Measurements from ENCODE around the gene LTBP3.
A peak's percentile ranks its signal among the peaks of the same experiment; 100 is the strongest.

The LTBP3 gene

GRCh38 chr11:65526744-65527143 is 31.4 kb downstream of the LTBP3 start:
- Histone ChIP-seq H3K79me2 (ENCODE audit: control insufficient read depth, low read length) (peaks cover 21% of the 10 kb centered on the region), H3K4me3 (ENCODE audit: low read length) (no peak overlapping the region), H3F3A (ENCODE audit: control insufficient read depth, insufficient read depth) (0 out of 2 replicates have a peak, but pooled peaks cover 3% of the 10 kb centered on the region), H3K9me3 (ENCODE audit: control insufficient read depth, insufficient read depth, low read length) (no peaks in the 10 kb centered on the region), H3K4me1 (ENCODE audit: control insufficient read depth, low read length) (peaks cover 31% of the 10 kb centered on the region), H3K9me2 (replicated peaks; ENCODE audit: control insufficient read depth, low read length) (no peaks in the 10 kb centered on the region), H3K27me3 (ENCODE audit: control insufficient read depth, low read length) (no peaks in the 10 kb centered on the region), H3K27ac (ENCODE audit: low read depth, low read length) (no peak overlapping the region), H3K36me3 (ENCODE audit: control insufficient read depth, low read length) (peaks cover 46% of the 10 kb centered on the region), H4K20me1 (ENCODE audit: control insufficient read depth, insufficient read depth, low read depth, low read length) (peaks cover 9% of the 10 kb centered on the region; the same call in 1 of the 2 replicates), H3K4me2 (ENCODE audit: low read length) (no peak overlapping the region; the same call in 1 of the 2 replicates)
- TF ChIP-seq, protein P1, sequence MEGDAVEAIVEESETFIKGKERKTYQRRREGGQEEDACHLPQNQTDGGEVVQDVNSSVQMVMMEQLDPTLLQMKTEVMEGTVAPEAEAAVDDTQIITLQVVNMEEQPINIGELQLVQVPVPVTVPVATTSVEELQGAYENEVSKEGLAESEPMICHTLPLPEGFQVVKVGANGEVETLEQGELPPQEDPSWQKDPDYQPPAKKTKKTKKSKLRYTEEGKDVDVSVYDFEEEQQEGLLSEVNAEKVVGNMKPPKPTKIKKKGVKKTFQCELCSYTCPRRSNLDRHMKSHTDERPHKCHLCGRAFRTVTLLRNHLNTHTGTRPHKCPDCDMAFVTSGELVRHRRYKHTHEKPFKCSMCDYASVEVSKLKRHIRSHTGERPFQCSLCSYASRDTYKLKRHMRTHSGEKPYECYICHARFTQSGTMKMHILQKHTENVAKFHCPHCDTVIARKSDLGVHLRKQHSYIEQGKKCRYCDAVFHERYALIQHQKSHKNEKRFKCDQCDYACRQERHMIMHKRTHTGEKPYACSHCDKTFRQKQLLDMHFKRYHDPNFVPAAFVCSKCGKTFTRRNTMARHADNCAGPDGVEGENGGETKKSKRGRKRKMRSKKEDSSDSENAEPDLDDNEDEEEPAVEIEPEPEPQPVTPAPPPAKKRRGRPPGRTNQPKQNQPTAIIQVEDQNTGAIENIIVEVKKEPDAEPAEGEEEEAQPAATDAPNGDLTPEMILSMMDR (IDR thresholded peaks at IDR 0.05; ENCODE audit: low read depth, low read length, poor library complexity, severe bottlenecking): no peak
- no peak for TF ChIP-seq EZH2phosphoT487 (IDR thresholded peaks at IDR 0.05; ENCODE audit: borderline replicate concordance, low read length)

GRCh38 chr11:65525546-65526480 is 32.3 kb downstream of the LTBP3 start:
- TF ChIP-seq, protein P1 (IDR thresholded peaks at IDR 0.05; ENCODE audit: low read depth, low read length, poor library complexity, severe bottlenecking): no peak
- TF ChIP-seq EZH2phosphoT487 (IDR thresholded peaks at IDR 0.05; ENCODE audit: borderline replicate concordance, low read length): no peak
- Histone ChIP-seq H3K9me3 (ENCODE audit: control insufficient read depth, insufficient read depth, low read length) (no peaks in the 10 kb centered on the region), H3K4me2 (ENCODE audit: low read length) (peak overlapping the region; percentile 94), H3K36me3 (ENCODE audit: control insufficient read depth, low read length) (peaks cover 37% of the 10 kb centered on the region), H3K9me2 (replicated peaks; ENCODE audit: control insufficient read depth, low read length) (no peaks in the 10 kb centered on the region), H3K27ac (ENCODE audit: low read depth, low read length) (0 out of 2 replicates have a peak overlapping the region, but pooled peaks have one; percentile 14), H3K27me3 (ENCODE audit: control insufficient read depth, low read length) (no peaks in the 10 kb centered on the region), H3K4me3 (ENCODE audit: low read length) (peak overlapping the region; percentile 94), H4K20me1 (ENCODE audit: control insufficient read depth, insufficient read depth, low read depth, low read length) (peaks cover 9% of the 10 kb centered on the region; the same call in 1 of the 2 replicates), H3K4me1 (ENCODE audit: control insufficient read depth, low read length) (peaks cover 31% of the 10 kb centered on the region), H3F3A (ENCODE audit: control insufficient read depth, insufficient read depth) (0 out of 2 replicates have a peak, but pooled peaks cover 3% of the 10 kb centered on the region), H3K79me2 (ENCODE audit: control insufficient read depth, low read length) (peaks cover 21% of the 10 kb centered on the region)

DNA sequence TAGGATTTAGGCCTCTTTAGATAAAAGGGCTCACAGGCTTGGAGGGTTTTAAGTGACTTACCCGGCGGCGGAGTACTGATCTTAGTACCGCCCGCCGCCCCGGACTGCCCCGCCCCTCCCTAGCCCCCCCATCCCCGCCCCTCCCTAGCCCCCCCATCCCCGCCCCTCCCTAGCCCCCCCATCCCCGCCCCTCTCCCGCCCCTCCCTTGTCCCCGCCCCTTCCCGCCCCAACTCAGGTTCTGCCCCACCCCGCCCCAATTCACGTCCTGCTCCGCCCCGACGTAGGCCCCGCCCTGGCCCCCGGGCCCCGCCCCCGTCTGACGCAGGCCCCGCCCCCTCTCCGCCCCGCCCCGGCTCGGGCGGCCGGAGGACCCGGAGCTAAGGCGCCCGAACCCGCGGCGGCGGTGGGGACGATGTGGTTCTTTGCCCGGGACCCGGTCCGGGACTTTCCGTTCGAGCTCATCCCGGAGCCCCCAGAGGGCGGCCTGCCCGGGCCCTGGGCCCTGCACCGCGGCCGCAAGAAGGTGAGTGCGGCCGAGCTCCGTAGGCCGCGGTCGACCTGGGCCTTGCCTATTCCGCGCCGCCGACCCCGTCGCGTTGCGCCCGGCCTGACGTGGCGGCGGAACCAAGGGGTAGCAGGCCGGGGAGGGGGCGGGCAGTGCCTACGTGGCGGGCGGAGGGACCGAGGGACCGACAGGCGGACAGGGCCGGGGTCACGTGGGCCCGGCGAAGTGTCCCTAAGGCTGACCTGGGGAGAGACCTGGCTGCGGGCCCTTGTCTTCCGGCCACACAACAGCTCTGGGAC is 33.2 kb downstream of the LTBP3 start, which contains the start of gene SCYL1:
Gene SCYL1, plus strand, starts transcription at position 343 of the 805 bp plus-strand sequence. Its CDS starts 71 bp downstream, at position 414.
- Histone ChIP-seq H3K4me1 (ENCODE audit: control insufficient read depth, low read length) (peaks cover 31% of the 10 kb centered on the region), H3K9me2 (replicated peaks; ENCODE audit: control insufficient read depth, low read length) (no peaks in the 10 kb centered on the region), H3K4me2 (ENCODE audit: low read length) (peak within 1 kb of the TSS; percentile 94), H3K36me3 (ENCODE audit: control insufficient read depth, low read length) (peaks cover 29% of the 10 kb centered on the region), H3K27me3 (ENCODE audit: control insufficient read depth, low read length) (no peaks in the 10 kb centered on the region), H3K4me3 (ENCODE audit: low read length) (peak within 1 kb of the TSS; percentile 94), H3K79me2 (ENCODE audit: control insufficient read depth, low read length) (peaks cover 21% of the 10 kb centered on the region), H4K20me1 (ENCODE audit: control insufficient read depth, insufficient read depth, low read depth, low read length) (peaks cover 9% of the 10 kb centered on the region; the same call in 1 of the 2 replicates), H3F3A (ENCODE audit: control insufficient read depth, insufficient read depth) (0 out of 2 replicates have a peak, but pooled peaks cover 3% of the 10 kb centered on the region), H3K27ac (ENCODE audit: low read depth, low read length) (0 out of 2 replicates have a peak within 1 kb of the TSS, but pooled peaks have one; percentile 14), H3K9me3 (ENCODE audit: control insufficient read depth, insufficient read depth, low read length) (no peaks in the 10 kb centered on the region)
- no peak for TF ChIP-seq EZH2phosphoT487 (IDR thresholded peaks at IDR 0.05; ENCODE audit: borderline replicate concordance, low read length)
- TF ChIP-seq, protein P1 (IDR thresholded peaks at IDR 0.05; ENCODE audit: low read depth, low read length, poor library complexity, severe bottlenecking): no peak

All from DOHH2 (cell line).